Measurements from ENCODE around the gene SARDH. TPM values are rescaled to one million over a fixed set of nuclear protein-coding genes. Genes with fewer than 3 reads are reported as not detected.

Gene SARDH
- total RNA-seq, 4 donors from 2014 or later, result 0.34 to 0.88 (median 0.57) TPM; not detected in 1

- TF ChIP-seq CTCF (IDR thresholded peaks at IDR 0.05; ENCODE audit: low read depth), result no peak
Measured at GRCh38 chr9:133769511-133770075, 31.4 kb upstream of the SARDH start.

- no peak for TF ChIP-seq CTCF (IDR thresholded peaks at IDR 0.05; ENCODE audit: low read depth)
Measured at GRCh38 chr9:133768859-133769510, 30.8 kb upstream of the SARDH start.

- no peak for TF ChIP-seq CTCF (IDR thresholded peaks at IDR 0.05; ENCODE audit: low read depth)
Measured at GRCh38 chr9:133768371-133768858, 30.3 kb upstream of the SARDH start.

GRCh38 chr9:133767625-133768024 lies 29.5 kb upstream of the SARDH start:
- TF ChIP-seq CTCF (IDR thresholded peaks at IDR 0.05; ENCODE audit: low read depth), result no peak

GRCh38 chr9:133767008-133767407 lies 28.9 kb upstream of the SARDH start:
- no peak for TF ChIP-seq CTCF (IDR thresholded peaks at IDR 0.05; ENCODE audit: low read depth)

- no peak for TF ChIP-seq CTCF (IDR thresholded peaks at IDR 0.05; ENCODE audit: low read depth)
Measured at GRCh38 chr9:133763272-133764183, 25.4 kb upstream of the SARDH start.

Measured in subcutaneous adipose tissue (tissue), 4 donors.